Left ventricle myocardium inferior (tissue), 1 donor: ENCODE measurements around the gene P3H2. TPM values are rescaled to one million over a fixed set of nuclear protein-coding genes. Genes with fewer than 3 reads are reported as not detected.

Experiments used
- DNase-seq: peaks from one replicate; pipeline ENCODE4 v3.0.0-alpha.2; 2020
- H3K27ac ChIP-seq: fragments of 200-600 bp; replicated peaks from 2 replicates; pipeline ENCODE4 v1.8.0; 2021
- H3K27me3 ChIP-seq: fragments of 200-600 bp; 2 replicates; pipeline ENCODE4 v1.8.0; 2021; ENCODE audit warnings: low read depth
- H3K36me3 ChIP-seq: fragments of 200-600 bp; 2 replicates; pipeline ENCODE4 v1.8.0; 2021
- H3K4me1 ChIP-seq: fragments of 200-600 bp; 2 replicates; pipeline ENCODE4 v1.8.0; 2021
- H3K4me3 ChIP-seq: fragments of 200-600 bp; 2 replicates; pipeline ENCODE4 v1.8.0; 2021; ENCODE audit warnings: mild to moderate bottlenecking, moderate library complexity
- H3K9me3 ChIP-seq: fragments of 200-600 bp; replicated peaks from 2 replicates; pipeline ENCODE4 v1.8.0; 2021
- CTCF ChIP-seq: fragments of 200-600 bp; IDR thresholded peaks from 2 replicates; pipeline ENCODE4 v1.8.0; 2021; ENCODE audit warnings: antibody characterized with exemption, mild to moderate bottlenecking, borderline replicate concordance
- intact Hi-C: fragments of 100-400 bp; cut with micrococcal nuclease; formaldehyde crosslinking; loops from one replicate; pipeline ENCODE4 v1.11.0; 2022
- total RNA-seq: library from RNA; stranded (reverse); fragmentation: NEBNext Ultra II Directional; extraction: Animal tissue kit (Norgen Biotek cat#: 25700); gene quantifications from one replicate; pipeline ENCODE4 v1.2.1, GENCODE V29; 2021
- donor health status: DM: no; HTN: yes; CAD: no; lungs with severe emphysema.

Gene P3H2
- total RNA-seq, 1 donor from 2014 or later: 0.82 TPM

DNA sequence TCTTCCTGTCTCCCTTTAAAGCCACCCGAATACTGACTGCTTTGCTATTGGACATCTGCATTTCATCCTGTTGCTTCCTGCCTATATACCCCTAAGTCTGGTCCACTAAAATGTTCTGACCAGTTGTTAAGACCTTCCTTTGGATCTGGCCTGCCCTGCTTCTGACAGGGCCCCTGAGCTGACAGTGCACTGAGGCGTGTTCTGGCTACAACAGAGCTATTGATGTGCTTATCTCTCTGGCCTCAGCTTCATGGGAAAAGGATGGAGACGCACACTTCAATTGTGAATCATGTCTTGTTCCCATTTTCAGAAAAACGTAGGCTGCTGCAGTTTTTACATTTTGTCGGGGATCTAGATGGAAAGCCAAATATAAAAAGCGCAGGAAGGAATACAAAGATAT, 7.1 kb upstream of the P3H2 start:
- no peak for DNase-seq
- TF ChIP-seq CTCF: no peak
- Histone ChIP-seq H3K36me3 (no peaks in the 10 kb centered on the region), H3K4me1 (no peaks in the 10 kb centered on the region), H3K27ac (no peak overlapping the region), H3K9me3 (no peaks in the 10 kb centered on the region), H3K27me3 (peaks cover 45% of the 10 kb centered on the region), H3K4me3 (no peak overlapping the region)
- intact Hi-C loops: no loop called here

DNA sequence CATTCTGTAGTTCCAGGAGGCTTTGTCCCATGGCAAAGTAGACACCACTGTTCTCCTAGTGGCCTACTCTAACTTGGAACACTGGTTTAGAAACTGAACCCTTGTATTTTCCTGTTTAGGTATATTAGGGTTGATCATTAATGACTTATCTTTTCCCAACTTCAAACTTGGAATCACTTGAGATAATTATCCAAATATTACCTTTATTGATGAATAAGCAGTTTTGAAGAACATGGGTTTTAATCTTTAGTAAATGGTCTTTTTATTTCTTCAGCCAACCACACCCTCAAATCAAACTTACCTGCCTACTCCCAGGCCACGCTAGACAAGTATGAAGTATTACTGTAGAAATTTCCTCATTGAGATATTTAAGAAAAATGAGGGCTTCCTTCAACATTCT, 6.5 kb upstream of the P3H2 start:
- H3K36me3 ChIP-seq: no peaks in the 10 kb centered on the region
- intact Hi-C loops: no loop called here
- H3K4me3 ChIP-seq: no peak overlapping the region
- no peaks in the 10 kb centered on the region for H3K9me3 ChIP-seq
- H3K4me1 ChIP-seq: no peaks in the 10 kb centered on the region
- peaks cover 47% of the 10 kb centered on the region for H3K27me3 ChIP-seq
- no peak for DNase-seq
- no peak overlapping the region for H3K27ac ChIP-seq
- TF ChIP-seq CTCF: no peak

GRCh38 chr3:190125436-190126068, 4.9 kb upstream of the P3H2 start:
- Histone ChIP-seq H3K27ac (no peak overlapping the region), H3K4me3 (no peak overlapping the region), H3K27me3 (peaks cover 50% of the 10 kb centered on the region), H3K9me3 (no peaks in the 10 kb centered on the region), H3K4me1 (peaks cover 12% of the 10 kb centered on the region), H3K36me3 (no peaks in the 10 kb centered on the region)
- intact Hi-C loops: no loop called here
- DNase-seq: no peak
- no peak for TF ChIP-seq CTCF

- intact Hi-C loops: no loop called here
- H3K4me1 ChIP-seq: peaks cover 21% of the 10 kb centered on the region
- no peak overlapping the region for H3K4me3 ChIP-seq
- peaks cover 57% of the 10 kb centered on the region for H3K27me3 ChIP-seq
- no peak for TF ChIP-seq CTCF
- H3K27ac ChIP-seq: no peak overlapping the region
- no peaks in the 10 kb centered on the region for H3K36me3 ChIP-seq
- no peak for DNase-seq
- H3K9me3 ChIP-seq: no peaks in the 10 kb centered on the region
These were observed 3.4 kb upstream of the P3H2 start for GRCh38 chr3:190124067-190124466.

- TF ChIP-seq CTCF: no peak
- peaks cover 21% of the 10 kb centered on the region for H3K4me1 ChIP-seq
- no peak overlapping the region for H3K4me3 ChIP-seq
- H3K27ac ChIP-seq: no peak overlapping the region
- H3K9me3 ChIP-seq: no peaks in the 10 kb centered on the region
- intact Hi-C loops: no loop called here
- H3K27me3 ChIP-seq: peaks cover 60% of the 10 kb centered on the region
- DNase-seq: no peak
- no peaks in the 10 kb centered on the region for H3K36me3 ChIP-seq
These were observed 1.6 kb upstream of the P3H2 start for GRCh38 chr3:190122198-190122771.
